ENCODE data around the gene CCL5. TPM values are rescaled to one million over a fixed set of nuclear protein-coding genes. Genes with fewer than 3 reads are reported as not detected.

The CCL5 gene
- polyA plus RNA-seq, 12 donors, result 0.63 to 4.0 (median 1.1) TPM; not detected in 2

GRCh38 chr17:35870906-35871819 lies 9.0 kb downstream of the CCL5 start:
- DNase-seq, result no peak

- DNase-seq, result no peak
Measured at GRCh38 chr17:35868737-35869136, 11.4 kb downstream of the CCL5 start, which contains the start of gene HEATR9. HEATR9 (minus strand) TSS chr17:35868891; CDS start chr17:35868742, 149 bp downstream.

- no peak for DNase-seq
Measured at GRCh38 chr17:35867574-35867973, 12.6 kb downstream of the CCL5 start.

DNA sequence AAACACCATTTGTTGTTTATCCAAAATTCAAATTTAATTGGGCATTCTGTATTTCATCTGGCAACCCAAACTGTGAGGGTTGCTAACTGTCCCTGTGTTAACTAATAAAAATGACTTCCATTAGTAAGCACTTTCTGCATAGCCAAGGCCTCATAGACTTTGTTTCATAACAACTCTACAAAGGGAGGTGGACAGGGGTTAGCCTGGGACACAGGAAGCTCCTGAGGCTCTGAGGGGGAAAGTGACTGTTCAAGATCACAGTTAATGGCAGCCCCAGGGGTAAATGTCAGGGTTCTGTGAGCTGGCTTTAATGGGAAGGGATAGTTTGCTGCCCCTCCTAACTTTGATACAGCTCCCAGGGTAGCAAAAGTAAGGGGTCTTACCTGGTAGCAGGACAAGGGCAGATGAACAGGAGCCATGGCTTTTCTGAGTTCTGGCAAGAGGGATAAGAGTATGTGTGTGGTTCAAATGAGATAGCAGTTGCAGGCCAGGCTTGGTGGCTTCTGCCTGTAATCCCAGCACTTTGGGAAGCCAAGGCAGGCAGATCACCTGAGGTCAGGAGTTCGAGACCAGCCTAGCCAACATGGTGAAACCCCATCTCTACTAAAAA lies 13.7 kb downstream of the CCL5 start:
- DNase-seq, result no peak

GRCh38 chr17:35865412-35866340 lies 14.5 kb downstream of the CCL5 start:
- DNase-seq, result no peak

DNA sequence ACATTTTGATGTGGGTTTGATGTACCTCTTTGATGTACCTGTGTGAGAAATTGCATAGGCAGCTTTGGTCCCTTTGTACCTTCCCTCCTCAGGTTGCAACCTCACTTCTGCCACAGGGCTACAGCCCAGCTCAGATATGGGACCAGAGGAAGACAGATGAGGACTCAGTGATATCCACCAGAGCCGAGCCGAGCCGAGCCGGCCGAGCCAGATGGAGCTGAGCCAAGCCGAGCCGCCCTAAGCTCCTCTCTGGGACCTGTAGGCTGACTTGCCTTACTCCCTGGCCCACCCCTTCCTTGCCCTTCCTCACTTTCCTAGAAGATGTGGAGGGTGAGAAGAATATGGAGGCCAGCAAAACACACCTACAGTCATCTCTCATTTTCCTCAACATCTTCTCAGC lies 15.3 kb downstream of the CCL5 start:
- no peak for DNase-seq

DNA sequence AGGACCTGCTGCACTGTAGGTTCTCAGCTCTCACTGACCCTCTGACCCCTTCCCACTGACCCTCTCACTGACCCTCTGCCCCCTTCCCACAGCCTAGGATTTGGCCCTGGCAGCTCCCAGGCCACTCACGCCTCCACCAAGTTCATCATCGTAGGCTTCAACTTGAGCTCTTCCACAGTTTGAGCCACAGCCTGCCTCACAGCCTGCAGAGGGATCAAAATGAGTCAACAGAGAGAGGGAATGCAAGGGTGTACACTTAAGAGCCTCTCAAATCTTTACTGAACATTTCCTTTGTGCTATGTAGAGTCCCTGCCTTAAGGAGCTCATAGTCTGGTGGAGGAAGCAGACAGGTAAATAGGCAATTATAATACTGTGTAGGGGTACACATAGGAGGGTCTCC lies 23.6 kb downstream of the CCL5 start:
- DNase-seq, result no peak

DNA sequence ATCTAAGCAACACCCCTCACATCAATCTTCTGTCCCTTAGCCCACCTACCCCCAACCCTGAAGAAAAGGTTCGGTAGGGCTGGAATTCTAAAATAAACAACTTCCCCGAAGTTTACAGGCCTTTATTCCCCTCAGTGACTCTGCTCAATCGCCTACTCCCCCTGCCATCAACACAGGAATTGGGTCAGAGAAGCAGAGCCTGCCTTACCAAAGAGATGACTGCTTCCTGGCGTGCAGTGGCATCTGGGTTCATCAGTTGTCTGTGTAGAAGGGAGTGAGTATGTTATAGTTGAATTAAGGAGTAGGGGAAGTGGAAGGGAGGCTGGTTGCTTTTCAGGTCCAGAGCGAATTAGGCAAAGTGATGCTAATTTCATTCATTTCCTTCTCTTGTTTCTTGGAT lies 24.2 kb downstream of the CCL5 start:
- no peak for DNase-seq

GRCh38 chr17:35849469-35850348 lies 30.5 kb downstream of the CCL5 start:
- peak; percentile 36 for DNase-seq

- no peak for DNase-seq
Measured at GRCh38 chr17:35847633-35848373, 32.4 kb downstream of the CCL5 start.

DNA sequence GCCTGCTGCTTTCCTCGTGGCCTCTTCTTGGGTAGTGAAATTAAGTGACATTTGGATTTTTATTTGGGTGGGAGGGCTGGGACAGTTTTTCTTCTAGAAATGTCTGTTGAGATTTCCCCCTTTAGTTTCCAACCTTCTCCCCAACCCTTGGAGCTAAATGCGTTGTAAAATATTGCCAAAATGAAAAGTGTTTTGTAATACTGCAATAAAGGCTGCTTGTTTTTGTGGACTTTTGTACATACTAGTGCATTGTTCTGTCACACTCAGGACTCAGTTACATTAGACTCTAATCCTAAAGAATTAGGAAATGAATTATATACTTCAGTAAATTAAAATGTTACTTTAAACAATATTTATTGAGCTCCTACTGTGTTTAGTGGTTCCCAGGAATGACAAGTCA lies 33.2 kb downstream of the CCL5 start:
- DNase-seq, result no peak

GRCh38 chr17:35846055-35846809 lies 33.9 kb downstream of the CCL5 start:
- DNase-seq, result no peak

DNA sequence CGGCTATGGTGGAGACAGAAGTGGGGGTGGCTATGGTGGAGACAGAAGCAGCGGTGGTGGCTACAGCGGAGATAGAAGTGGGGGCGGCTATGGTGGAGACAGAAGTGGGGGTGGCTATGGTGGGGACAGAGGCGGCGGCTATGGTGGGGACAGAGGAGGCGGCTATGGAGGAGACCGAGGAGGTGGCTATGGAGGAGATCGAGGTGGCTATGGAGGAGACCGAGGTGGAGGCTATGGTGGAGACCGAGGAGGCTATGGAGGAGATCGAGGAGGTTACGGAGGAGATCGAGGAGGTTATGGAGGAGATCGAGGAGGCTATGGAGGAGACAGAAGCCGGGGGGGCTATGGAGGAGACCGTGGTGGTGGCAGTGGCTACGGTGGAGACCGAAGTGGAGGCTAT lies 35.6 kb downstream of the CCL5 start:
- DNase-seq, result no peak

DNA sequence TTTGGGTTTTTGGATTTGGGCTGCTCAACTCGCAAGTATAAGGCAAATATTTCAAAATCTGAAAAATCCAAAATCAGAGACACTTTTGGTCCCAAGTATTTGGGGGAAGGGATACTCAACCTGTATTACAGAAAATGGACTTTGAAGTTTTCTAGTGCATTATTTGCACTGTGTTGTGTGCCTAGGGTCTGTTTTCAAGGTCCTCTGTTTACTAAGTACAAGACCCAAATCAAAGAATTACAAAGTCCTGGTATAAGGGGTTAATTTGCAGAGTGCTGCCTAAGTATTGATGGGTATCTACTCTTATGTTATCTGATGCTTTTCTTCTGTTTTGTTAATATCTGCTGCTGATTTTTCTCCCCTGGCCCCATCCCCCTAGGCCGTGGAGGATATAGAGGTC lies 36.5 kb downstream of the CCL5 start:
- no peak for DNase-seq

DNA sequence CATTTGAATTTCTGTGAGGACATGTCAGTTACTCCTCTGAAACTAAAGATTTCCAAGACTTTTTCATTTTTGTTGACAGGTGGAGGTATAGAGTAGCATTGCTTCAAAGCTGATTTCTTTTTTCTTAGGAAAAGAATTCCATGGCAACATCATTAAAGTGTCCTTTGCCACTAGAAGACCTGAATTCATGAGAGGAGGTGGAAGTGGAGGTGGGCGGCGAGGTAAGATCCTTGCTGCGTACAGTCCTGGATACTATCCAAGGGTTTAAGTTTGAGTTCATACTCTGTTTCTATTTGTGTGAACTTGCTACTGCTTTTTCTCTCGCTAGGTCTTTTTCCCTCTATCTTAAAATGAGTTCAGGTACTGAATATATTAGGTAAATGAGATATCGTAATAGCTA lies 37.9 kb downstream of the CCL5 start:
- no peak for DNase-seq

DNA sequence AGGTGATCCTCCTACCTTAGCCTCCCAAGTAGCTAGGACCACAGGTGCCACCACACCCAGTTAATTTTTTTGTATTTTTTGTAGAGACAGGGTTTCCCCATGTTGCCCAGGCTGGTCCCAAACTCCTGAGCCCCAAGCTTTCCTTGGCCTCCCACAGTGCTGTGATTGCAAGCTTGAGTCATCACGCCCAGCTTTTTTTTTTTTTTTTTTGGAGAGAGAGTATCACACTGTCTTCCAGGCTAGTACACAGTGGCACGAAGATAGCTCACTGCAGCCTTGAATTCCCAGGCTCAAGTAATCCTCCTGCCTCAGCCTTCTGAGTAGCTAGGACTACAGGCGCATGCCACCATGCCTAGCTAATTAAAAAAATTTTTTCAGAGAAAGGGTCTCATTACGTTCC lies 38.7 kb downstream of the CCL5 start:
- no peak for DNase-seq

GRCh38 chr17:35841101-35841500 lies 39.1 kb downstream of the CCL5 start:
- DNase-seq, result no peak

DNA sequence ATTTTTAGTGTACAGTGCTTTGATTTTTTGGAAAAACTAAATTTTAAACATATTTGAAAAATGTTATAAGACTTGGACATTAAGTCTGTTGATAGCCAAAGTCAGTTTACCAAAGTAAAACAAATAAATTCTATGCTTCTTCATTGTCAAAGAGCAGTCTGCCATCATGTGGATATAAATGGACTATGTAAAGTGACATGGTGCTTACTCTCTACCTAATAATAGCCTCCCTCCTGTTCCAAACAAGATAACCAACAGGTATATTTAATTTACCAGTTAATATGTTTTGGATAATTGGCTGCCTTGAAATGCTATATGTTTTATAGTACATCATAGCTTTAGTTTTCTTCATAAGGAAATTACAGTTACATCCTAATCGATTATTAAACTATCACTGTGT lies 55.0 kb downstream of the CCL5 start:
- DNase-seq, result no peak

Measured in muscle of arm (tissue), 12 donors.